SK-N-SH (cell line): ENCODE measurements around the gene PAPPA2. TPM values are rescaled to one million over a fixed set of nuclear protein-coding genes. Genes with fewer than 3 reads are reported as not detected.
A peak's percentile ranks its signal among the peaks of the same experiment; 100 is the strongest.

Experiments used
- CTCF ChIA-PET: fragments of 300-600, 350-600 bp; formaldehyde crosslinking; extraction: SDS; loops from one replicate; lab custom pipeline; 2021; lab: Yijun Ruan, JAX
- POLR2A ChIA-PET: fragments of 350-600 bp; sonication (Branson Sonifier 250); formaldehyde crosslinking; extraction: SDS; loops from one replicate; lab custom pipeline; 2020; ENCODE audit warnings: antibody characterized with exemption, inconsistent platforms; lab: Yijun Ruan, JAX
- DNase-seq: peaks from one replicate; pipeline ENCODE4 v3.0.0; 2012
- H2AFZ ChIP-seq: fragments of 200-600 bp; sonication (generic); 2 replicates; pipeline ENCODE4 v1.8.1; 2016; ENCODE audit warnings: antibody characterized with exemption, mild to moderate bottlenecking, low read depth
- H3F3A ChIP-seq: fragments of 200-600 bp; sonication (generic); replicated peaks from 2 replicates; pipeline ENCODE3; 2016; ENCODE audit warnings: antibody characterized with exemption, mild to moderate bottlenecking; ENCODE audit not compliant: insufficient read depth
- H3K27ac ChIP-seq, 2 experiments: fragments of 200-500 bp in 1 of 2; fragments of 200-600 bp in 1 of 2; sonication (Bioruptor generic) in 1 of 2; sonication (generic), shearing (Covaris generic) in 1 of 2; 2 replicates each; pipeline versions ENCODE4 v1.5.1 to v1.6.1; 2014 to 2016; ENCODE audit warnings: low read depth in 2 of 2, inconsistent platforms in 1 of 2, low read length in 1 of 2, mild to moderate bottlenecking in 1 of 2, mixed read lengths in 1 of 2
- H3K27me3 ChIP-seq: fragments of 200-600 bp; sonication (generic), shearing (Covaris generic); 2 replicates; pipeline ENCODE4 v1.6.1; 2016; ENCODE audit warnings: mixed run types; ENCODE audit not compliant: insufficient read depth
- H3K36me3 ChIP-seq, 2 experiments: fragments of 200-500 bp in 1 of 2; fragments of 200-600 bp in 1 of 2; sonication (Bioruptor generic) in 1 of 2; sonication (generic) in 1 of 2; replicated peaks in 1 of 2; 2 replicates each; pipeline versions ENCODE3 to v1.5.1; 2014 to 2016; ENCODE audit warnings: low read length in 1 of 2, mild to moderate bottlenecking in 1 of 2; ENCODE audit not compliant: insufficient read depth in 2 of 2, control insufficient read depth in 1 of 2
- H3K4me1 ChIP-seq, 2 experiments: fragments of 200-500 bp in 1 of 2; fragments of 200-600 bp in 1 of 2; sonication (Bioruptor generic) in 1 of 2; sonication (generic), shearing (Covaris generic) in 1 of 2; 2 replicates each; pipeline versions ENCODE4 v1.5.1 to v1.6.1; 2014 to 2016; ENCODE audit warnings: low read depth in 1 of 2, low read length in 1 of 2, mixed run types in 1 of 2; ENCODE audit not compliant: insufficient read depth in 2 of 2, control insufficient read depth in 1 of 2
- H3K4me2 ChIP-seq: fragments of 200-600 bp; sonication (generic), shearing (Covaris generic); 2 replicates; pipeline ENCODE4 v1.6.1; 2017; ENCODE audit warnings: mixed run types
- H3K4me3 ChIP-seq, 2 experiments: fragments of 200-500 bp in 1 of 2; fragments of 200-600 bp in 1 of 2; sonication (Bioruptor generic) in 1 of 2; sonication (generic), shearing (Covaris generic) in 1 of 2; 2 replicates each; pipeline versions ENCODE4 v1.5.1 to v1.8.1; 2014 to 2016; ENCODE audit warnings: low read depth in 2 of 2, inconsistent platforms in 1 of 2, low read length in 1 of 2, mild to moderate bottlenecking in 1 of 2, mixed read lengths in 1 of 2, moderate library complexity in 1 of 2
- H3K79me2 ChIP-seq: fragments of 200-600 bp; sonication (generic); 2 replicates; pipeline ENCODE4 v1.8.1; 2017; ENCODE audit warnings: mild to moderate bottlenecking; ENCODE audit not compliant: insufficient read depth
- H3K9ac ChIP-seq: fragments of 200-600 bp; sonication (generic); 2 replicates; pipeline ENCODE4 v1.6.1; 2017; ENCODE audit warnings: mixed run types
- H3K9me2 ChIP-seq: fragments of 200-600 bp; sonication (generic); 2 replicates; pipeline ENCODE4 v1.6.1; 2017; ENCODE audit warnings: mixed run types
- H3K9me3 ChIP-seq: fragments of 200-600 bp; sonication (generic); 2 replicates; pipeline ENCODE4 v1.6.1; 2017; ENCODE audit warnings: mixed run types, mild to moderate bottlenecking, moderate library complexity
- H4K20me1 ChIP-seq: fragments of 200-600 bp; sonication (generic); 2 replicates; pipeline ENCODE4 v1.6.1; 2017; ENCODE audit warnings: mild to moderate bottlenecking, mixed run types; ENCODE audit not compliant: insufficient read depth
- CTCF ChIP-seq: fragments of 200-600 bp; sonication (generic); IDR thresholded peaks from 2 replicates; pipeline ENCODE4 v1.6.1; 2017; ENCODE audit warnings: antibody characterized with exemption, mild to moderate bottlenecking, moderate library complexity
- ELF1 ChIP-seq: IDR thresholded peaks from 2 replicates; pipeline ENCODE4 v1.4.0; 2012
- EP300 ChIP-seq, 2 experiments: IDR thresholded peaks; 2 replicates each; pipeline versions ENCODE4 v1.4.0 to v1.6.1; 2012; ENCODE audit warnings: borderline replicate concordance in 1 of 2, low read depth in 1 of 2, low read length in 1 of 2
- FOSL2 ChIP-seq: IDR thresholded peaks from 2 replicates; pipeline ENCODE4 v1.4.0; 2012; ENCODE audit warnings: low read depth, mild to moderate bottlenecking, moderate library complexity, borderline replicate concordance
- FOXJ3 ChIP-seq: sonication (generic); formaldehyde crosslinking; IDR thresholded peaks from 2 replicates; pipeline ENCODE4 v1.5.1; 2020; ENCODE audit warnings: mild to moderate bottlenecking, missing genetic modification reagents
- FOXM1 ChIP-seq: IDR thresholded peaks from 2 replicates; pipeline ENCODE4 v1.4.0; 2012; ENCODE audit warnings: low read depth, mild to moderate bottlenecking
- GABPA ChIP-seq: IDR thresholded peaks from 2 replicates; pipeline ENCODE4 v1.4.0; 2012; ENCODE audit warnings: low read depth, mild to moderate bottlenecking
- GATA2 ChIP-seq: sonication (generic); formaldehyde crosslinking; IDR thresholded peaks from 2 replicates; pipeline ENCODE4 v1.5.0; 2020; ENCODE audit warnings: mild to moderate bottlenecking, missing genetic modification reagents
- JUND ChIP-seq: IDR thresholded peaks from 2 replicates; pipeline ENCODE4 v1.4.0; 2012
- MAX ChIP-seq: IDR thresholded peaks from 2 replicates; pipeline ENCODE4 v1.4.0; 2012; ENCODE audit warnings: low read depth
- MEF2A ChIP-seq: IDR thresholded peaks from 2 replicates; pipeline ENCODE4 v1.4.0; 2012; ENCODE audit warnings: low read depth, borderline replicate concordance
- PBX3 ChIP-seq: IDR thresholded peaks from 2 replicates; pipeline ENCODE4; 2012
- POLR2AphosphoS5 ChIP-seq: IDR thresholded peaks from 2 replicates; pipeline ENCODE4 v1.6.1; 2012; ENCODE audit warnings: low read depth, low read length
- RAD21 ChIP-seq: IDR thresholded peaks from 2 replicates; pipeline ENCODE4 v1.6.1; 2012; ENCODE audit warnings: mild to moderate bottlenecking, low read length
- RCOR1 ChIP-seq: fragments of 150-350 bp; IDR thresholded peaks from 2 replicates; pipeline ENCODE4 v1.6.1; 2017; ENCODE audit warnings: antibody characterized with exemption, low read length
- RFX5 ChIP-seq: IDR thresholded peaks from 2 replicates; pipeline ENCODE4 v1.6.1; 2012; ENCODE audit warnings: mild to moderate bottlenecking, improper control_type of control experiment, low read length
- RXRA ChIP-seq: IDR thresholded peaks from 2 replicates; pipeline ENCODE4 v1.4.0; 2012; ENCODE audit warnings: low read depth, mild to moderate bottlenecking, borderline replicate concordance
- SMC3 ChIP-seq: IDR thresholded peaks from 2 replicates; pipeline ENCODE4 v1.6.1; 2012; ENCODE audit warnings: low read depth, low read length, improper control_type of control experiment
- TEAD4 ChIP-seq: IDR thresholded peaks from 2 replicates; pipeline ENCODE4 v1.4.0; 2012; ENCODE audit warnings: mild to moderate bottlenecking, borderline replicate concordance; ENCODE audit not compliant: insufficient read depth
- USF1 ChIP-seq: IDR thresholded peaks from 2 replicates; pipeline ENCODE4 v1.4.0; 2012; ENCODE audit warnings: low read depth, borderline replicate concordance
- USF2 ChIP-seq: fragments of 150-350 bp; IDR thresholded peaks from 2 replicates; pipeline ENCODE4 v1.6.1; 2017; ENCODE audit warnings: antibody characterized with exemption, low read length, low read depth, borderline replicate concordance
- WGBS: methylation state at CpG from one replicate; pipeline ENCODE4 v1.1.6; 2017; ENCODE audit warnings: low lambda C conversion rate; 5-methylcytosine and 5-hydroxymethylcytosine counted together
- polyA plus RNA-seq, 3 experiments: library from polyadenylated mRNA; depleted of rRNA; stranded (reverse); fragments of >200 nt; gene quantifications; 2 replicates each; pipeline ENCODE4 v1.2.3, GENCODE V29; 2012

Gene PAPPA2
- polyA plus RNA-seq, 1 of the 3 experiments (the other 2 are of a cell fraction): 0.02 TPM

GRCh38 chr1:176576670-176577069 is 113.7 kb downstream of the PAPPA2 start:
- H2AFZ ChIP-seq: no peak overlapping the region
- ChIA-PET CTCF (interaction anchor here (1.1 to 1.4 kb wide), 2 partner anchors 16 to 267 kb away, joined by 6 read pairs; no protein-coding TSS in a partner anchor), POLR2A (no interaction called here)
- H3K4me3 ChIP-seq: no peak overlapping the region
- no peaks in the 10 kb centered on the region for H3K9me2 ChIP-seq
- H3K9me3 ChIP-seq: no peaks in the 10 kb centered on the region
- DNase-seq: no peak
- no peak overlapping the region for H3K27ac ChIP-seq
- H3F3A ChIP-seq: no peaks in the 10 kb centered on the region
- no peak overlapping the region for H3K4me2 ChIP-seq
- H3K36me3 ChIP-seq: no peaks in the 10 kb centered on the region
- H4K20me1 ChIP-seq: no peaks in the 10 kb centered on the region
- H3K27me3 ChIP-seq: no peaks in the 10 kb centered on the region
- H3K4me1 ChIP-seq: peaks cover 0 to 2% of the 10 kb centered on the region in 2 experiments; a peak in 1 of 4 replicates
- WGBS: 34% methylated on average over 5 of the region's 5 CpGs
- no peaks in the 10 kb centered on the region for H3K79me2 ChIP-seq
- TF ChIP-seq RAD21 (no peak), MEF2A (no peak), GATA2 (CRISPR knock-in tag) (peak; percentile 47), EP300 (IDR thresholded peaks at IDR 0.05; ENCODE audit: borderline replicate concordance in 1 of 2, low read depth in 1 of 2, low read length in 1 of 2) (peak in 1 of 2 experiments; percentile 25; a peak in 1 of 4 replicates), MAX (no peak), POLR2AphosphoS5 (no peak), PBX3 (no peak)
- H3K9ac ChIP-seq: no peak overlapping the region

GRCh38 chr1:176577646-176578197 is 114.7 kb downstream of the PAPPA2 start:
- H4K20me1 ChIP-seq: no peaks in the 10 kb centered on the region
- no peak for DNase-seq
- H3K4me3 ChIP-seq: no peak overlapping the region
- TF ChIP-seq FOXM1 (no peak), MEF2A (no peak), TEAD4 (no peak), FOSL2 (no peak), RCOR1 (no peak), EP300 (IDR thresholded peaks at IDR 0.05; ENCODE audit: borderline replicate concordance in 1 of 2, low read depth in 1 of 2, low read length in 1 of 2) (no peak), GABPA (no peak), POLR2AphosphoS5 (no peak), USF2 (no peak), JUND (no peak), CTCF (no peak), FOXJ3 (CRISPR knock-in tag) (no peak), PBX3 (no peak), RAD21 (no peak), RXRA (no peak), MAX (no peak), SMC3 (no peak), USF1 (no peak), ELF1 (no peak), RFX5 (no peak)
- H3K4me1 ChIP-seq: peaks cover 0 to 2% of the 10 kb centered on the region in 2 experiments; a peak in 1 of 4 replicates
- H3K79me2 ChIP-seq: no peaks in the 10 kb centered on the region
- no peak overlapping the region for H3K9ac ChIP-seq
- no peaks in the 10 kb centered on the region for H3K36me3 ChIP-seq
- H3F3A ChIP-seq: no peaks in the 10 kb centered on the region
- no peak overlapping the region for H2AFZ ChIP-seq
- WGBS: 36% methylated on average over 4 of the region's 4 CpGs
- no peaks in the 10 kb centered on the region for H3K27me3 ChIP-seq
- ChIA-PET CTCF (interaction anchor here (1.4 to 3.0 kb wide), 2 partner anchors 18 to 266 kb away, joined by 6 to 17 read pairs; no protein-coding TSS in a partner anchor), POLR2A (interaction anchor here (0.7 kb wide), 1 partner anchor 579 kb away, joined by 4 read pairs; no protein-coding TSS in a partner anchor)
- no peaks in the 10 kb centered on the region for H3K9me3 ChIP-seq
- no peak overlapping the region for H3K4me2 ChIP-seq
- no peak overlapping the region for H3K27ac ChIP-seq
- no peaks in the 10 kb centered on the region for H3K9me2 ChIP-seq
